ENCODE data around the gene TIAM2.
"Not testable (repeated sequence)": the region's sequence is repeated elsewhere in the genome, so short reads cannot be mapped to it uniquely, and the experiment has no call there.

Gene TIAM2

GRCh38 chr6:154958469-154958868, 36.6 kb upstream of the TIAM2 start:
- in situ Hi-C loops (cut with MboI; ENCODE audit: low pct_unique_long_range_greater_than_20kb, low sequenced_read_pairs, unreplicated experiment), result no loop called here
- peak; percentile 31 for DNase-seq (ENCODE audit: low spot score)

GRCh38 chr6:154960299-154960843, 34.7 kb upstream of the TIAM2 start:
- TF ChIP-seq CTCF (IDR thresholded peaks at IDR 0.05; ENCODE audit: extremely low read depth, insufficient read depth, missing control alignments), result no peak
- in situ Hi-C loops (cut with MboI; ENCODE audit: low pct_unique_long_range_greater_than_20kb, low sequenced_read_pairs, unreplicated experiment), result no loop called here
- no peak for DNase-seq (ENCODE audit: low spot score)

More at GRCh38 chr6:154958469-154958868, 36.6 kb upstream of the TIAM2 start:
- no peak for TF ChIP-seq CTCF (IDR thresholded peaks at IDR 0.05; ENCODE audit: extremely low read depth, insufficient read depth, missing control alignments)

GRCh38 chr6:154960854-154961530, 34.1 kb upstream of the TIAM2 start:
- TF ChIP-seq CTCF (IDR thresholded peaks at IDR 0.05; ENCODE audit: extremely low read depth, insufficient read depth, missing control alignments), result no peak
- in situ Hi-C loops (cut with MboI; ENCODE audit: low pct_unique_long_range_greater_than_20kb, low sequenced_read_pairs, unreplicated experiment), result no loop called here
- no peak for DNase-seq (ENCODE audit: low spot score)

- TF ChIP-seq CTCF (IDR thresholded peaks at IDR 0.05; ENCODE audit: extremely low read depth, insufficient read depth, missing control alignments), result no peak
- in situ Hi-C loops (cut with MboI; ENCODE audit: low pct_unique_long_range_greater_than_20kb, low sequenced_read_pairs, unreplicated experiment), result no loop called here
- DNase-seq (ENCODE audit: low spot score), result peak; percentile 34
These were observed 32.4 kb upstream of the TIAM2 start for GRCh38 chr6:154962753-154963152.

GRCh38 chr6:154966065-154966770, 28.9 kb upstream of the TIAM2 start:
- in situ Hi-C loops (cut with MboI; ENCODE audit: low pct_unique_long_range_greater_than_20kb, low sequenced_read_pairs, unreplicated experiment), result not testable (repeated sequence)

GRCh38 chr6:154969796-154970195, 25.3 kb upstream of the TIAM2 start:
- in situ Hi-C loops (cut with MboI; ENCODE audit: low pct_unique_long_range_greater_than_20kb, low sequenced_read_pairs, unreplicated experiment), result no loop called here
- no peak for TF ChIP-seq CTCF (IDR thresholded peaks at IDR 0.05; ENCODE audit: extremely low read depth, insufficient read depth, missing control alignments)
- DNase-seq (ENCODE audit: low spot score), result no peak

More at GRCh38 chr6:154966065-154966770, 28.9 kb upstream of the TIAM2 start:
- DNase-seq (ENCODE audit: low spot score), result not testable (repeated sequence)
